Hepatocyte (in vitro differentiated cells): ENCODE data around the gene HPCAL1. TPM values are rescaled to one million over a fixed set of nuclear protein-coding genes. Genes with fewer than 3 reads are reported as not detected.
A peak's percentile ranks its signal among the peaks of the same experiment; 100 is the strongest.

Source experiments
- DNase-seq: peaks from one replicate; pipeline ENCODE4 v3.0.0-alpha.2; 2016; ENCODE audit warnings: low spot score
- H2AFZ ChIP-seq: fragments of 200-600 bp; sonication (generic); 2 replicates; pipeline ENCODE4 v1.6.0; 2016; ENCODE audit warnings: antibody characterized with exemption, mild to moderate bottlenecking
- H3K27ac ChIP-seq: fragments of 200-600 bp; sonication (generic); 2 replicates; pipeline ENCODE4 v1.5.1; 2016; ENCODE audit warnings: mild to moderate bottlenecking
- H3K27me3 ChIP-seq: fragments of 200-600 bp; sonication (generic); 2 replicates; pipeline ENCODE4 v1.6.1; 2016
- H3K36me3 ChIP-seq: fragments of 200-600 bp; sonication (generic); replicated peaks from 2 replicates; pipeline ENCODE4 v1.5.1; 2016; ENCODE audit warnings: low read depth; ENCODE audit not compliant: insufficient read depth
- H3K4me1 ChIP-seq: fragments of 200-600 bp; sonication (generic); 2 replicates; pipeline ENCODE4 v1.5.1; 2016; ENCODE audit warnings: mild to moderate bottlenecking, moderate library complexity; ENCODE audit not compliant: insufficient read depth
- H3K4me2 ChIP-seq: fragments of 200-600 bp; sonication (generic); 2 replicates; pipeline ENCODE4 v1.6.0; 2016
- H3K4me3 ChIP-seq: fragments of 200-600 bp; sonication (generic); 2 replicates; pipeline ENCODE4 v1.5.1; 2016; ENCODE audit warnings: mild to moderate bottlenecking
- H3K79me2 ChIP-seq: fragments of 200-600 bp; sonication (generic); 2 replicates; pipeline ENCODE4 v1.6.0; 2017; ENCODE audit warnings: mild to moderate bottlenecking
- H3K9me2 ChIP-seq: fragments of 200-600 bp; sonication (generic); replicated peaks from 2 replicates; pipeline ENCODE4 v1.6.0; 2017; ENCODE audit warnings: mild to moderate bottlenecking; ENCODE audit not compliant: insufficient read depth
- H3K9me3 ChIP-seq: fragments of 200-600 bp; sonication (generic); 2 replicates; pipeline ENCODE4 v1.5.1; 2016; ENCODE audit warnings: low read depth, mild to moderate bottlenecking
- H4K20me1 ChIP-seq: fragments of 200-600 bp; sonication (generic); 2 replicates; pipeline ENCODE4 v1.6.0; 2016; ENCODE audit warnings: mild to moderate bottlenecking; ENCODE audit not compliant: insufficient read depth, poor library complexity, severe bottlenecking
- CTCF ChIP-seq: fragments of 200-600 bp; sonication (generic); IDR thresholded peaks from 2 replicates; pipeline ENCODE4 v1.5.1; 2016; ENCODE audit warnings: antibody characterized with exemption, mild to moderate bottlenecking; ENCODE audit not compliant: poor library complexity
- EZH2 ChIP-seq: fragments of 200-600 bp; sonication (generic); IDR thresholded peaks from 2 replicates; pipeline ENCODE4 v1.6.1; 2016; ENCODE audit warnings: antibody characterized with exemption, mild to moderate bottlenecking, borderline replicate concordance
- EZH2phosphoT487 ChIP-seq: fragments of 200-600 bp; sonication (generic); IDR thresholded peaks from one replicate; pipeline ENCODE4 v1.6.1; 2018; ENCODE audit warnings: antibody characterized with exemption, mild to moderate bottlenecking, low read depth, moderate library complexity; ENCODE audit not compliant: unreplicated experiment, severe bottlenecking
- WGBS: methylation state at CpG from one replicate; pipeline ENCODE4 v1.1.6; 2016; ENCODE audit warnings: low lambda C conversion rate; ENCODE audit errors: missing lambda C conversion rate; 5-methylcytosine and 5-hydroxymethylcytosine counted together
- polyA plus RNA-seq: library from polyadenylated mRNA; unstranded; fragments of >200 nt; fragmentation: Nextera tagmentation; extraction: Ambion mirVana; gene quantifications from 2 replicates; pipeline ENCODE4 v1.2.1, GENCODE V29; 2016
- total RNA-seq: library from RNA; depleted of rRNA; stranded (reverse); fragments of >200 nt; gene quantifications from 2 replicates; pipeline ENCODE4 v1.2.3, GENCODE V29; 2014

HPCAL1 gene
- total and polyA plus RNA-seq, 2 experiments from 2014 or later: 22.5 to 39.1 TPM

DNA sequence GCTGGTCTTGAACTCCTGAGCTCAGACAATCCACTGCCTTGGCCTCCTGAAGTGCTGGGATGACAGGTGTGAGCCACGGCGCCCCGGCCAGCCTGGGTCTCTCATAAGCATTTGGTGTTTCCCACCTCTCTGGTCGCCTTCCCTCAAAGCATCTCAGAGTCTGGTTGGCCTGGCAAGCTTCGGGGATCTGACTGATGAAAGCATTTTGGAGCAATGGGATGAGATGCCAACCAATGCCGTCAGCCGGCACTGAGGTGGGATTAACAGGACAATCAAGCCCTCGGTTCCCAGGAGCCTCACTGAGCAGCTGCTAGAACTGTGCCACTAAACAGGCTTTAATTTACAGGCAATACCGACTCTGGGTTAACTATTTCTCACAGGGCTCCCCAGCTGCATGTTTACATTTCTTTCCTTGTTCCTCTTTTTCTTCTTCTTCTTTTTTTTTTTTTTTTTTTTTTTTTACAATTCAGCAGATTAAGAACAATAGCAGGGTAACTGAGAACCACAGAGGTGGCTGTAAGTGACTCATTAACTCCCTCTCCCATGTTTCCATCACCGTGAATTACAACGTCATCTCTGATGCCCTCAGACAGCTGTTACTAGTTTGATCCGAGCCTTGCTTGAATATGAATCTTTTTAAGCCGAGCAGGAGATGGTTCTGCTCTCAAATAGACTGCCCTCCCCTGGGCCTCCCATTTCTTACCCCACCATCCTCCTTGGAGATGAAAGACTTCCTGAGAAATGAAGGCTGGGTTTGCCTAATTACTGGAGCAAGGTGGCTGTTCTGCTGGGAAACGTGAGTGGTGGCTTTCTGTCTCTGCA, 107.5 kb downstream of the HPCAL1 start:
- H3K4me3 ChIP-seq: no peak overlapping the region
- no peak overlapping the region for H2AFZ ChIP-seq
- H3K79me2 ChIP-seq: no peaks in the 10 kb centered on the region
- H3K27ac ChIP-seq: peak overlapping the region; percentile 84
- no peaks in the 10 kb centered on the region for H4K20me1 ChIP-seq
- peaks cover 24% of the 10 kb centered on the region for H3K4me1 ChIP-seq
- no peaks in the 10 kb centered on the region for H3K27me3 ChIP-seq
- WGBS: 69% methylated on average over 14 of the region's 14 CpGs
- no peak for DNase-seq
- H3K4me2 ChIP-seq: no peak overlapping the region
- H3K9me3 ChIP-seq: no peaks in the 10 kb centered on the region
- no peaks in the 10 kb centered on the region for H3K9me2 ChIP-seq
- TF ChIP-seq CTCF: no peak
- TF ChIP-seq EZH2: no peak
- TF ChIP-seq EZH2phosphoT487: no peak
- no peaks in the 10 kb centered on the region for H3K36me3 ChIP-seq

DNA sequence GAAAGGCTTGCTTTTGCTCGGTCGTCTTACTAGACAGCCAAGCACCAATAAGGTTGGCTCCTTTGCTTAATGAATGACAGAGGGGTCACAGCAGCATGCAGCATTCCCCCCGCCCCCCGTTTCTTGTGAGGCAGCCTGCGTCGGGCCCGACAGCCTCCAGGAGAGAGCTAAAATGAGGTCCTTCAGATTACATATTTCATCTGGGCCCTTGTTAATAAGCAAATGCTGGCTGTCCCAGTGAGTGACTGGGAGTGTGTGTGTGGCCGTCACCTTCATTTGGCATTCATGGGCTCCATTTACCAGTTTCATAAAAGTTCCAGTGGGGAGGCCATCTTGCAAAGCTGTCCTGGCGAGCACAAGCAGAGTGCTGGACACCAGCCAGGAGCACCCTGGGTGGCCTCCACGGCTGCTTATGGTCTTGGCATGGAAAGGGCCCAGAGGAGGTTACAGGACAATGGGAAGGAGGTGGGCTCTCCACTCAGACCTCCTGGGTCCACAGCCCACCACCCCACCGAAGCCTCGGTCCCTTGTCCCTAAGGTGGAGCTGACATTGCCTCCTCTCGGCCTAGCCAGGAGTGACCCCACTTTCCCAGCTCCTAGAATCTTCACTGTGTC, 108.2 kb downstream of the HPCAL1 start:
- no peaks in the 10 kb centered on the region for H3K79me2 ChIP-seq
- H3K4me3 ChIP-seq: no peak overlapping the region
- no peaks in the 10 kb centered on the region for H3K9me3 ChIP-seq

DNA sequence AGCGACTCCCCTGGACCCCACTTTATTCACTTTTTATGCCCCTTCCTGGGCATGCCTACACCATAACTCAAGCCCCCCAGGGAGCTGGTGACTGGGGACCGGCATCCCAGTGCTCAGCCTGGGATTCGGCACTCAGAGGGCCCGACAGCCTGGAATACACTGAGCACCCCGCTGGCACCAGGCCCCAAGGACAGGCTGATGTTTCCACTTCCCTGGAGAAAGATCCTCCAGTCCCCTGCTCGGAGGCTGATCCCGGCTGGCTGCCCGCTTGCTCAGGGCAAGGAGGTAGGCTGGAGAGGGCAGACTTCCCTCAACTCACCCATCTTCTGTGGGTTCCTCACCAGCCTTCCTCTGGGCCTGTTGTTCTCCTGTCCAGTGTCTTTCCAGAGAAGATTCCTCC, 108.9 kb downstream of the HPCAL1 start:
- no peak for DNase-seq
- Histone ChIP-seq H3K4me1 (peaks cover 24% of the 10 kb centered on the region), H3K36me3 (no peaks in the 10 kb centered on the region), H3K9me3 (no peaks in the 10 kb centered on the region), H3K4me3 (no peak overlapping the region), H3K4me2 (no peak overlapping the region), H3K27me3 (no peaks in the 10 kb centered on the region), H2AFZ (no peak overlapping the region), H4K20me1 (no peaks in the 10 kb centered on the region), H3K9me2 (no peaks in the 10 kb centered on the region), H3K27ac (no peak overlapping the region), H3K79me2 (no peaks in the 10 kb centered on the region)
- TF ChIP-seq CTCF: no peak
- no peak for TF ChIP-seq EZH2
- TF ChIP-seq EZH2phosphoT487: no peak
- WGBS: 96% methylated on average over 8 of the region's 8 CpGs

More for the DNA sequence above, 108.2 kb downstream of the HPCAL1 start:
- H3K36me3 ChIP-seq: no peaks in the 10 kb centered on the region
- DNase-seq: no peak
- H3K27ac ChIP-seq: peak overlapping the region; percentile 84
- peaks cover 24% of the 10 kb centered on the region for H3K4me1 ChIP-seq
- no peaks in the 10 kb centered on the region for H3K27me3 ChIP-seq
- no peak overlapping the region for H3K4me2 ChIP-seq
- 75% methylated on average over 13 of the region's 13 CpGs for WGBS
- no peaks in the 10 kb centered on the region for H4K20me1 ChIP-seq
- no peaks in the 10 kb centered on the region for H3K9me2 ChIP-seq
- no peak overlapping the region for H2AFZ ChIP-seq
- TF ChIP-seq EZH2phosphoT487: no peak
- no peak for TF ChIP-seq EZH2
- no peak for TF ChIP-seq CTCF
